K562 (cell line): ENCODE results near the gene TMEM200B. TPM values are rescaled to one million over a fixed set of nuclear protein-coding genes. Genes with fewer than 3 reads are reported as not detected.

Source experiments
- ATAC-seq: fragments of 200-7000 bp; cut with Tn5 transposase; 3 replicates; pipeline ENCODE4 v1.9.1; 2020; ENCODE audit warnings: moderate library complexity
- BruUV-seq: library from RNA; stranded (reverse); fragments of 400-500 nt; replicated peaks from 2 replicates; lab custom pipeline; 2021; lab: Mats Ljungman, UMichigan
- CTCF ChIA-PET: fragments of 300-600 bp; formaldehyde crosslinking; extraction: SDS; loops from one replicate; lab custom pipeline; 2021; ENCODE audit warnings: low intra/inter-chr PET ratio; lab: Yijun Ruan, JAX
- POLR2A ChIA-PET: fragments of 300-600, 350-650 bp; sonication (Branson Sonifier 250); formaldehyde crosslinking; extraction: SDS; loops from one replicate; lab custom pipeline; 2021; ENCODE audit warnings: antibody characterized with exemption, inconsistent platforms; lab: Yijun Ruan, JAX
- DNase-seq, 4 experiments: peaks; one replicate each; pipeline versions ENCODE4 v3.0.0 to v3.0.0-alpha.2; 2011 to 2018; ENCODE audit warnings: low spot score in 3 of 4, mixed read lengths in 3 of 4; ENCODE audit errors: extremely low read depth in 1 of 4
- FAIRE-seq: peaks from 2 replicates; lab custom pipeline; 2011; peaks lifted over from hg19 to GRCh38; lab: Jason Lieb, UNC
- H2AFZ ChIP-seq: 2 replicates; pipeline ENCODE4 v1.6.0; 2011; ENCODE audit warnings: low read depth, low read length, control low read depth, inconsistent platforms
- H3K27ac ChIP-seq: fragments of 200-600 bp; 3 replicates; pipeline ENCODE4 v1.8.0; 2011; ENCODE audit warnings: low read depth, mild to moderate bottlenecking, control low read depth, inconsistent platforms, low read length, moderate library complexity, mixed read lengths; ENCODE audit errors: extremely low read depth
- H3K27me3 ChIP-seq, 2 experiments: fragments of 300-600 bp in 1 of 2; 2 replicates in 1 of 2; 3 replicates in 1 of 2; pipeline versions ENCODE4 v1.6.0 to v1.8.0; 2011; ENCODE audit warnings: inconsistent platforms in 2 of 2, low read length in 2 of 2, mild to moderate bottlenecking in 1 of 2, mixed read lengths in 1 of 2, moderate library complexity in 1 of 2; ENCODE audit not compliant: control insufficient read depth in 2 of 2, insufficient read depth in 2 of 2
- H3K36me3 ChIP-seq: fragments of 300-600 bp; 3 replicates; pipeline ENCODE4 v1.8.0; 2011; ENCODE audit warnings: mild to moderate bottlenecking, low read length, inconsistent platforms; ENCODE audit not compliant: control insufficient read depth, insufficient read depth
- H3K4me1 ChIP-seq, 2 experiments: fragments of 200-600 bp in 1 of 2; replicated peaks in 1 of 2; 2 replicates in 1 of 2; 3 replicates in 1 of 2; pipeline versions ENCODE4 v1.5.1 to v1.8.0; 2011; ENCODE audit warnings: inconsistent platforms in 2 of 2, low read length in 2 of 2, mild to moderate bottlenecking in 1 of 2, mixed read lengths in 1 of 2, moderate library complexity in 1 of 2; ENCODE audit not compliant: control insufficient read depth in 2 of 2, insufficient read depth in 2 of 2
- H3K4me2 ChIP-seq: 2 replicates; pipeline ENCODE4 v1.6.1; 2011; ENCODE audit warnings: low read length, control low read depth, inconsistent platforms, mixed read lengths; ENCODE audit not compliant: insufficient read depth
- H3K4me3 ChIP-seq: fragments of 200-600 bp; sonication (generic), shearing (Covaris generic); 2 replicates; pipeline ENCODE4 v1.5.1; 2016; ENCODE audit warnings: control low read depth, inconsistent platforms
- H3K79me2 ChIP-seq: fragments of 200-600 bp; 3 replicates; pipeline ENCODE4 v1.8.0; 2011; ENCODE audit warnings: low read length, inconsistent platforms; ENCODE audit not compliant: control insufficient read depth, insufficient read depth
- H3K9ac ChIP-seq, 2 experiments: 2 replicates each; pipeline versions ENCODE4 v1.6.0 to v1.6.1; 2011; ENCODE audit warnings: low read depth in 2 of 2, low read length in 2 of 2, control low read depth in 1 of 2, inconsistent platforms in 1 of 2, mild to moderate bottlenecking in 1 of 2, mixed read lengths in 1 of 2; ENCODE audit not compliant: insufficient read depth in 1 of 2
- H3K9me1 ChIP-seq: one replicate; pipeline ENCODE4 v1.6.0; 2011; ENCODE audit warnings: inconsistent platforms, mild to moderate bottlenecking, low read length, moderate library complexity; ENCODE audit not compliant: control insufficient read depth, insufficient read depth
- H3K9me3 ChIP-seq: replicated peaks from 2 replicates; pipeline ENCODE4 v1.5.1; 2011; ENCODE audit warnings: low read depth, low read length, inconsistent platforms; ENCODE audit not compliant: control insufficient read depth, insufficient read depth
- H4K20me1 ChIP-seq: replicated peaks from 2 replicates; pipeline ENCODE4 v1.6.1; 2011; ENCODE audit warnings: low read length, inconsistent platforms, mixed read lengths; ENCODE audit not compliant: control insufficient read depth, insufficient read depth
- DDX20 ChIP-seq: fragments of 450-650 bp; IDR thresholded peaks from 2 replicates; pipeline ENCODE4 v1.6.1; 2016; ENCODE audit warnings: missing genetic modification characterization, low read depth, mild to moderate bottlenecking, missing compliant biosample characterization, moderate library complexity
- FOXP4 ChIP-seq: sonication (generic); formaldehyde crosslinking; IDR thresholded peaks from 2 replicates; pipeline ENCODE4 v1.8.0; 2022; ENCODE audit warnings: mild to moderate bottlenecking, missing genetic modification reagents, borderline replicate concordance
- GABPB2 ChIP-seq: fragments of 250-450 bp; sonication (Bioruptor Pico); conservative IDR thresholded peaks from 2 replicates; pipeline ENCODE4 v1.5.1; 2021; ENCODE audit warnings: mild to moderate bottlenecking
- KDM4B ChIP-seq, 2 experiments: fragments of 450-650 bp in 1 of 2; sonication (generic) in 1 of 2; IDR thresholded peaks; 2 replicates each; pipeline ENCODE4 v1.6.1; 2016 to 2017; ENCODE audit warnings: borderline replicate concordance in 2 of 2, antibody characterized with exemption in 1 of 2, low read depth in 1 of 2, mild to moderate bottlenecking in 1 of 2
- POLR3A ChIP-seq: IDR thresholded peaks from 2 replicates; pipeline ENCODE4 v1.6.1; 2011; ENCODE audit warnings: borderline replicate concordance, mild to moderate bottlenecking, moderate library complexity; ENCODE audit not compliant: insufficient read length, insufficient read depth; ENCODE audit errors: extremely low read depth
- POU5F1 ChIP-seq: fragments of 150-350 bp; IDR thresholded peaks from 2 replicates; pipeline ENCODE4 v1.6.1; 2014; ENCODE audit warnings: borderline replicate concordance, low read length, low read depth, mild to moderate bottlenecking; ENCODE audit not compliant: partially characterized antibody
- PTTG1 ChIP-seq: fragments of 450-650 bp; IDR thresholded peaks from 2 replicates; pipeline ENCODE4 v1.6.1; 2016; ENCODE audit warnings: low read depth, mild to moderate bottlenecking, missing genetic modification characterization, missing compliant biosample characterization
- PURB ChIP-seq: sonication (generic); formaldehyde crosslinking; IDR thresholded peaks from 2 replicates; pipeline ENCODE4 v1.9.0; 2021; ENCODE audit warnings: low read depth, mild to moderate bottlenecking, missing genetic modification reagents
- RAD21 ChIP-seq, 2 experiments: fragments of 250-450 bp in 1 of 2; fragments of 450-650 bp in 1 of 2; sonication (Bioruptor Pico) in 1 of 2; formaldehyde crosslinking in 1 of 2; IDR thresholded peaks in 1 of 2; conservative IDR thresholded peaks in 1 of 2; 2 replicates each; pipeline versions ENCODE4 v1.4.0 to v1.8.0; 2020 to 2022; ENCODE audit warnings: mild to moderate bottlenecking in 2 of 2, moderate library complexity in 1 of 2
- RAD51 ChIP-seq: fragments of 450-650 bp; IDR thresholded peaks from 2 replicates; pipeline ENCODE4 v1.7.1; 2016; ENCODE audit warnings: low read depth, mild to moderate bottlenecking, borderline replicate concordance
- SRSF9 ChIP-seq: fragments of 200-400 bp; formaldehyde crosslinking; IDR thresholded peaks from 2 replicates; pipeline ENCODE4 v1.6.1; 2017; ENCODE audit warnings: low read depth, low read length, borderline replicate concordance
- ZBTB17 ChIP-seq: fragments of 450-650 bp; formaldehyde crosslinking; IDR thresholded peaks from 2 replicates; pipeline ENCODE4 v1.4.0; 2020; ENCODE audit warnings: mild to moderate bottlenecking
- ZNF431 ChIP-seq: sonication (generic); formaldehyde crosslinking; IDR thresholded peaks from 2 replicates; pipeline ENCODE4 v1.8.0; 2022; ENCODE audit warnings: mild to moderate bottlenecking, missing genetic modification reagents
- WGBS: fragments of 100-300 bp; shearing (Covaris generic); methylation state at CpG from one replicate; pipeline ENCODE4 v1.1.6; 2016; ENCODE audit warnings: low coverage, mixed read lengths; ENCODE audit not compliant: insufficient coverage; ENCODE audit errors: missing lambda C conversion rate; 5-methylcytosine and 5-hydroxymethylcytosine counted together
- in situ Hi-C: fragments of 300-500 bp; cut with MboI; formaldehyde crosslinking; loops from 4 replicates; pipeline ENCODE4 v1.15.0; 2018; ENCODE audit warnings: inconsistent platforms, mixed read lengths
- intact Hi-C: fragments of 100-400 bp; cut with micrococcal nuclease; formaldehyde crosslinking; loops from 2 replicates; pipeline ENCODE4 v1.14.2; 2022
- polyA plus RNA-seq, 8 experiments: library from polyadenylated mRNA; depleted of rRNA in 4 of 8; stranded (reverse) in 5 of 8; unstranded in 3 of 8; fragments of >200 nt; fragmentation: Nextera tagmentation in 2 of 8; fragmentation: Illumina TruSeq in 1 of 8; extraction: Ambion mirVana in 2 of 8; extraction: Trizol in 1 of 8; gene quantifications; 2 replicates each; pipeline versions ENCODE4 v1.2.1 to v1.2.3, GENCODE V29; 2011 to 2014; ENCODE audit warnings: inconsistent platforms in 1 of 8, missing spikeins in 1 of 8
- total RNA-seq, 7 experiments: library from RNA; depleted of rRNA in 6 of 7; stranded (reverse); fragments of >200 nt in 6 of 7; fragmentation: Illumina TruSeq in 2 of 7; extraction: Trizol in 2 of 7; gene quantifications; 2 replicates each; pipeline versions ENCODE4 v1.2.1 to v1.2.3, GENCODE V29; 2011 to 2021; ENCODE audit warnings: low replicate concordance in 1 of 7
- TF ChIP-seq, protein P1 (sequence below): fragments of 250-450 bp; sonication (Bioruptor Pico); IDR thresholded peaks from 2 replicates; pipeline ENCODE4 v1.5.0; 2020; ENCODE audit warnings: mild to moderate bottlenecking, borderline replicate concordance
- TF ChIP-seq, protein P2 (sequence below): IDR thresholded peaks from 2 replicates; pipeline ENCODE4 v1.6.1; 2012; ENCODE audit warnings: low read depth, low read length, improper control_type of control experiment, borderline replicate concordance

Gene TMEM200B
- total and polyA plus RNA-seq, 9 of the 15 experiments (the other 6 are each of a cell fraction or from before 2014, with no cell fraction given): 0.04 to 0.35 (median 0.10) TPM; not detected in 1

- H2AFZ ChIP-seq: no peak overlapping the region
- POLR2A ChIA-PET: interaction anchor here (1.0 kb wide), 1 partner anchor 9 kb away, joined by 3 read pairs; no protein-coding TSS in a partner anchor
- no peak overlapping the region for H3K9ac ChIP-seq
- no peak overlapping the region for H3K27ac ChIP-seq
- no peaks in the 10 kb centered on the region for H3K9me1 ChIP-seq
- ATAC-seq (no peak), FAIRE-seq (no peak), DNase-seq (no peak)
- BruUV-seq: no TSS peak
- H3K36me3 ChIP-seq: peaks cover 75% of the 10 kb centered on the region
- no peaks in the 10 kb centered on the region for H3K79me2 ChIP-seq
- no peaks in the 10 kb centered on the region for H3K9me3 ChIP-seq
- H3K27me3 ChIP-seq: no peaks in the 10 kb centered on the region
- H3K4me3 ChIP-seq: no peak overlapping the region
- H3K4me2 ChIP-seq: no peak overlapping the region
- intact Hi-C loops: no loop called here
- H3K4me1 ChIP-seq: no peaks in the 10 kb centered on the region
- CTCF ChIA-PET: interaction anchor here (0.6 kb wide), 1 partner anchor 13 kb away, joined by 4 read pairs; no protein-coding TSS in a partner anchor
- in situ Hi-C loops: no loop called here
- no peaks in the 10 kb centered on the region for H4K20me1 ChIP-seq
- WGBS: 77% methylated on average over 4 of the region's 4 CpGs
- TF ChIP-seq GABPB2 (CRISPR knock-in tag) (no peak), POU5F1 (no peak), KDM4B (IDR thresholded peaks at IDR 0.05; ENCODE audit: borderline replicate concordance in 2 of 2, low read depth in 1 of 2) (no peak), PURB (CRISPR knock-in tag) (no peak), PTTG1 (tag) (no peak), DDX20 (tag) (no peak), POLR3A (no peak), RAD21 (CRISPR knock-in tag; conservative IDR thresholded peaks at IDR 0.05 in 1 of 2, IDR thresholded peaks at IDR 0.05 in 1 of 2) (no peak), ZBTB17 (CRISPR knock-in tag) (no peak), SRSF9 (no peak), RAD51 (no peak), FOXP4 (CRISPR knock-in tag) (no peak), ZNF431 (CRISPR knock-in tag) (no peak)
- TF ChIP-seq, protein P1, sequence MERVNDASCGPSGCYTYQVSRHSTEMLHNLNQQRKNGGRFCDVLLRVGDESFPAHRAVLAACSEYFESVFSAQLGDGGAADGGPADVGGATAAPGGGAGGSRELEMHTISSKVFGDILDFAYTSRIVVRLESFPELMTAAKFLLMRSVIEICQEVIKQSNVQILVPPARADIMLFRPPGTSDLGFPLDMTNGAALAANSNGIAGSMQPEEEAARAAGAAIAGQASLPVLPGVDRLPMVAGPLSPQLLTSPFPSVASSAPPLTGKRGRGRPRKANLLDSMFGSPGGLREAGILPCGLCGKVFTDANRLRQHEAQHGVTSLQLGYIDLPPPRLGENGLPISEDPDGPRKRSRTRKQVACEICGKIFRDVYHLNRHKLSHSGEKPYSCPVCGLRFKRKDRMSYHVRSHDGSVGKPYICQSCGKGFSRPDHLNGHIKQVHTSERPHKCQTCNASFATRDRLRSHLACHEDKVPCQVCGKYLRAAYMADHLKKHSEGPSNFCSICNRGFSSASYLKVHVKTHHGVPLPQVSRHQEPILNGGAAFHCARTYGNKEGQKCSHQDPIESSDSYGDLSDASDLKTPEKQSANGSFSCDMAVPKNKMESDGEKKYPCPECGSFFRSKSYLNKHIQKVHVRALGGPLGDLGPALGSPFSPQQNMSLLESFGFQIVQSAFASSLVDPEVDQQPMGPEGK: no peak
- TF ChIP-seq, protein P2, sequence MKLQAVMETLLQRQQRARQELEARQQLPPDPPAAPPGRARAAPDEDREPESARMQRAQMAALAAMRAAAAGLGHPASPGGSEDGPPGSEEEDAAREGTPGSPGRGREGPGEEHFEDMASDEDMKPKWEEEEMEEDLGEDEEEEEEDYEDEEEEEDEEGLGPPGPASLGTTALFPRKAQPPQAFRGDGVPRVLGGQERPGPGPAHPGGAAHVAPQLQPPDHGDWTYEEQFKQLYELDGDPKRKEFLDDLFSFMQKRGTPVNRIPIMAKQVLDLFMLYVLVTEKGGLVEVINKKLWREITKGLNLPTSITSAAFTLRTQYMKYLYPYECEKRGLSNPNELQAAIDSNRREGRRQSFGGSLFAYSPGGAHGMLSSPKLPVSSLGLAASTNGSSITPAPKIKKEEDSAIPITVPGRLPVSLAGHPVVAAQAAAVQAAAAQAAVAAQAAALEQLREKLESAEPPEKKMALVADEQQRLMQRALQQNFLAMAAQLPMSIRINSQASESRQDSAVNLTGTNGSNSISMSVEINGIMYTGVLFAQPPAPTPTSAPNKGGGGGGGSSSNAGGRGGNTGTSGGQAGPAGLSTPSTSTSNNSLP: no peak
Observed at GRCh38 chr1:29099286-29099685, 24.4 kb downstream of the TMEM200B start.
